SK-N-SH (cell line): ENCODE measurements around the gene PDYN.

Experiments used
- CHD2 ChIP-seq: fragments of 150-350 bp; IDR thresholded peaks from 2 replicates; pipeline ENCODE4 v1.6.1; 2018; ENCODE audit warnings: low read length; ENCODE audit not compliant: partially characterized antibody
- POLR2AphosphoS5 ChIP-seq: IDR thresholded peaks from 2 replicates; pipeline ENCODE4 v1.6.1; 2012; ENCODE audit warnings: low read depth, low read length
- RAD21 ChIP-seq: IDR thresholded peaks from 2 replicates; pipeline ENCODE4 v1.6.1; 2012; ENCODE audit warnings: mild to moderate bottlenecking, low read length

DNA sequence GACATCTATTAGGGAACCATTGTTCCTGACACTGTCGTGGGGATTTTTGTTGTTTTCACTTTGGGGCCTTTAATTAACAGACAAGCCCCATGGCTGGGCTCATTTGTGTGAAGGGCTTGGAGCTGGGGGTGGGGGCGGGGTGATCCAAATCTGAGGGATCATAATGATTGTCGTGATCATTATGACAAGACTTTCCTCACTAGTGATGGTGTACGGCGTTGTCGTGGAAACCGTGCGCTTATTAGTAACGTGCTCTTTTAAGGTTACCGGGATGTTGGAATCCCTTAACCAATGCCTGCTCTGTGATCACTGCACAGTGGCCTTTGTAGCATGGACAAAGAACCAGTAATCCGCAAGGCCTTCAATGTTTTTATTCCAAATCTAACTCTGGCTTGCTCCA is 18.6 kb downstream of the PDYN start:
- TF ChIP-seq POLR2AphosphoS5 (no peak), CHD2 (no peak), RAD21 (no peak)
